H1 (cell line): Measurements from ENCODE around the gene FAN1.

Source experiments
- CTCF ChIP-seq, 3 experiments: IDR thresholded peaks; 1 replicate in 2 of 3; 2 replicates in 1 of 3; pipeline versions ENCODE4 v1.5.1 to v1.6.1; 2011; ENCODE audit warnings: low read length in 3 of 3, mild to moderate bottlenecking in 3 of 3, inconsistent platforms in 2 of 3, low read depth in 1 of 3, moderate library complexity in 1 of 3; ENCODE audit not compliant: insufficient read depth in 1 of 3; ENCODE audit errors: control extremely low read depth in 1 of 3
- EZH2 ChIP-seq: fragments of 200-600 bp; sonication (generic); IDR thresholded peaks from 2 replicates; pipeline ENCODE4 v1.7.1; 2012; ENCODE audit warnings: low read depth, mild to moderate bottlenecking, moderate library complexity, low read length, inconsistent platforms; ENCODE audit not compliant: severe bottlenecking
- GTF2F1 ChIP-seq: IDR thresholded peaks from 2 replicates; pipeline ENCODE4 v1.6.1; 2012; ENCODE audit warnings: low read depth, low read length, improper control_type of control experiment, borderline replicate concordance
- POLR2AphosphoS5 ChIP-seq: IDR thresholded peaks from 2 replicates; pipeline ENCODE4 v1.6.1; 2011; ENCODE audit warnings: low read depth, low read length
- SP1 ChIP-seq: IDR thresholded peaks from 2 replicates; pipeline ENCODE4 v1.6.1; 2011; ENCODE audit warnings: low read depth, low read length
- ZNF274 ChIP-seq: IDR thresholded peaks from 2 replicates; pipeline ENCODE4 v1.7.0; 2012; ENCODE audit warnings: low read length, borderline replicate concordance; ENCODE audit errors: extremely low read depth
- TF ChIP-seq, protein P1 (sequence below): IDR thresholded peaks from 2 replicates; pipeline ENCODE4 v1.6.1; 2012; ENCODE audit warnings: inconsistent platforms
- TF ChIP-seq, protein P2 (sequence below): IDR thresholded peaks from 2 replicates; pipeline ENCODE4 v1.6.1; 2011; ENCODE audit warnings: low read length, improper control_type of control experiment
- TF ChIP-seq, protein P3 (sequence below): IDR thresholded peaks from 2 replicates; pipeline ENCODE4 v1.6.1; 2012; ENCODE audit warnings: inconsistent platforms

DNA sequence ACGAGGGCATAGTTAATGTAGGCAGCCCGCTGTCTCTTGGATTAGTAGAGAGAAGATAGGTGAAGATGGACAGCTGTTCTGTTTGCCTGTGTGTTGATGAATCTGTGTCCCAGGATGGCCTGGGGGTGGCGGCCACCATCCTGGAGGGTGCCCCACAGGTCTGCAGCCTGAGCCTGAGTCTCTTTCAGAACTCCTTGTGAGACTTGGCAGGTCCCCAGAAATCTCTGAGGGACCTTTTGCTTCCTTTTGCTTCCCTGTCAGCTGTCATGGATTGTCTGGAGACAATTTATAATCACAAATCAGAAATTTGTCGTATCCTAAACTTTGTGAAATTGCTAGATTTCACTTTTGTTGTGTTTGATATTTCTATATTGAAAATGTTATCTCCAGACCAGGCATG is 17.4 kb downstream of the FAN1 start:
- TF ChIP-seq ZNF274 (no peak), CTCF (IDR thresholded peaks at IDR 0.05; ENCODE audit: control extremely low read depth in 1 of 3, insufficient read depth in 1 of 3, low read depth in 1 of 3, low read length in 3 of 3) (no peak), POLR2AphosphoS5 (no peak), GTF2F1 (no peak), SP1 (no peak), EZH2 (no peak)
- TF ChIP-seq, protein P1, sequence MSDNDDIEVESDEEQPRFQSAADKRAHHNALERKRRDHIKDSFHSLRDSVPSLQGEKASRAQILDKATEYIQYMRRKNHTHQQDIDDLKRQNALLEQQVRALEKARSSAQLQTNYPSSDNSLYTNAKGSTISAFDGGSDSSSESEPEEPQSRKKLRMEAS, result no peak
- TF ChIP-seq, protein P2, sequence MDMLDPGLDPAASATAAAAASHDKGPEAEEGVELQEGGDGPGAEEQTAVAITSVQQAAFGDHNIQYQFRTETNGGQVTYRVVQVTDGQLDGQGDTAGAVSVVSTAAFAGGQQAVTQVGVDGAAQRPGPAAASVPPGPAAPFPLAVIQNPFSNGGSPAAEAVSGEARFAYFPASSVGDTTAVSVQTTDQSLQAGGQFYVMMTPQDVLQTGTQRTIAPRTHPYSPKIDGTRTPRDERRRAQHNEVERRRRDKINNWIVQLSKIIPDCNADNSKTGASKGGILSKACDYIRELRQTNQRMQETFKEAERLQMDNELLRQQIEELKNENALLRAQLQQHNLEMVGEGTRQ, result no peak
- TF ChIP-seq, protein P3, sequence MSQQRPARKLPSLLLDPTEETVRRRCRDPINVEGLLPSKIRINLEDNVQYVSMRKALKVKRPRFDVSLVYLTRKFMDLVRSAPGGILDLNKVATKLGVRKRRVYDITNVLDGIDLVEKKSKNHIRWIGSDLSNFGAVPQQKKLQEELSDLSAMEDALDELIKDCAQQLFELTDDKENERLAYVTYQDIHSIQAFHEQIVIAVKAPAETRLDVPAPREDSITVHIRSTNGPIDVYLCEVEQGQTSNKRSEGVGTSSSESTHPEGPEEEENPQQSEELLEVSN, result no peak
